Hepatocyte (in vitro differentiated cells): ENCODE data around the gene EPHX1. TPM values are rescaled to one million over a fixed set of nuclear protein-coding genes. Genes with fewer than 3 reads are reported as not detected.

Experiments used
- DNase-seq: peaks from one replicate; pipeline ENCODE4 v3.0.0-alpha.2; 2016; ENCODE audit warnings: low spot score
- H2AFZ ChIP-seq: fragments of 200-600 bp; sonication (generic); 2 replicates; pipeline ENCODE4 v1.6.0; 2016; ENCODE audit warnings: antibody characterized with exemption, mild to moderate bottlenecking
- H3K27ac ChIP-seq: fragments of 200-600 bp; sonication (generic); 2 replicates; pipeline ENCODE4 v1.5.1; 2016; ENCODE audit warnings: mild to moderate bottlenecking
- H3K27me3 ChIP-seq: fragments of 200-600 bp; sonication (generic); 2 replicates; pipeline ENCODE4 v1.6.1; 2016
- H3K36me3 ChIP-seq: fragments of 200-600 bp; sonication (generic); replicated peaks from 2 replicates; pipeline ENCODE4 v1.5.1; 2016; ENCODE audit warnings: low read depth; ENCODE audit not compliant: insufficient read depth
- H3K4me1 ChIP-seq: fragments of 200-600 bp; sonication (generic); 2 replicates; pipeline ENCODE4 v1.5.1; 2016; ENCODE audit warnings: mild to moderate bottlenecking, moderate library complexity; ENCODE audit not compliant: insufficient read depth
- H3K4me2 ChIP-seq: fragments of 200-600 bp; sonication (generic); 2 replicates; pipeline ENCODE4 v1.6.0; 2016
- H3K4me3 ChIP-seq: fragments of 200-600 bp; sonication (generic); 2 replicates; pipeline ENCODE4 v1.5.1; 2016; ENCODE audit warnings: mild to moderate bottlenecking
- H3K79me2 ChIP-seq: fragments of 200-600 bp; sonication (generic); 2 replicates; pipeline ENCODE4 v1.6.0; 2017; ENCODE audit warnings: mild to moderate bottlenecking
- H3K9me2 ChIP-seq: fragments of 200-600 bp; sonication (generic); replicated peaks from 2 replicates; pipeline ENCODE4 v1.6.0; 2017; ENCODE audit warnings: mild to moderate bottlenecking; ENCODE audit not compliant: insufficient read depth
- H3K9me3 ChIP-seq: fragments of 200-600 bp; sonication (generic); 2 replicates; pipeline ENCODE4 v1.5.1; 2016; ENCODE audit warnings: low read depth, mild to moderate bottlenecking
- H4K20me1 ChIP-seq: fragments of 200-600 bp; sonication (generic); 2 replicates; pipeline ENCODE4 v1.6.0; 2016; ENCODE audit warnings: mild to moderate bottlenecking; ENCODE audit not compliant: insufficient read depth, poor library complexity, severe bottlenecking
- CTCF ChIP-seq: fragments of 200-600 bp; sonication (generic); IDR thresholded peaks from 2 replicates; pipeline ENCODE4 v1.5.1; 2016; ENCODE audit warnings: antibody characterized with exemption, mild to moderate bottlenecking; ENCODE audit not compliant: poor library complexity
- EZH2 ChIP-seq: fragments of 200-600 bp; sonication (generic); IDR thresholded peaks from 2 replicates; pipeline ENCODE4 v1.6.1; 2016; ENCODE audit warnings: antibody characterized with exemption, mild to moderate bottlenecking, borderline replicate concordance
- EZH2phosphoT487 ChIP-seq: fragments of 200-600 bp; sonication (generic); IDR thresholded peaks from one replicate; pipeline ENCODE4 v1.6.1; 2018; ENCODE audit warnings: antibody characterized with exemption, mild to moderate bottlenecking, low read depth, moderate library complexity; ENCODE audit not compliant: unreplicated experiment, severe bottlenecking
- WGBS: methylation state at CpG from one replicate; pipeline ENCODE4 v1.1.6; 2016; ENCODE audit warnings: low lambda C conversion rate; ENCODE audit errors: missing lambda C conversion rate; 5-methylcytosine and 5-hydroxymethylcytosine counted together
- polyA plus RNA-seq: library from polyadenylated mRNA; unstranded; fragments of >200 nt; fragmentation: Nextera tagmentation; extraction: Ambion mirVana; gene quantifications from 2 replicates; pipeline ENCODE4 v1.2.1, GENCODE V29; 2016
- total RNA-seq: library from RNA; depleted of rRNA; stranded (reverse); fragments of >200 nt; gene quantifications from 2 replicates; pipeline ENCODE4 v1.2.3, GENCODE V29; 2014

The EPHX1 gene
- total and polyA plus RNA-seq, 2 experiments from 2014 or later, result 133 to 138 TPM

- no peak overlapping the region for H3K27ac ChIP-seq
- no peaks in the 10 kb centered on the region for H3K36me3 ChIP-seq
- H3K79me2 ChIP-seq, result no peaks in the 10 kb centered on the region
- H3K9me2 ChIP-seq, result no peaks in the 10 kb centered on the region
- TF ChIP-seq CTCF, result no peak
- no peak for TF ChIP-seq EZH2phosphoT487
- no peak for TF ChIP-seq EZH2
- H3K4me1 ChIP-seq, result peaks cover 4% of the 10 kb centered on the region
- H3K4me2 ChIP-seq, result no peak overlapping the region
- H2AFZ ChIP-seq, result no peak overlapping the region
- no peaks in the 10 kb centered on the region for H4K20me1 ChIP-seq
- H3K9me3 ChIP-seq, result no peaks in the 10 kb centered on the region
- 94% methylated on average over 6 of the region's 6 CpGs for WGBS
- no peaks in the 10 kb centered on the region for H3K27me3 ChIP-seq
- DNase-seq, result no peak
- no peak overlapping the region for H3K4me3 ChIP-seq
Observed at GRCh38 chr1:225842788-225843425, 33.0 kb downstream of the EPHX1 start.

DNA sequence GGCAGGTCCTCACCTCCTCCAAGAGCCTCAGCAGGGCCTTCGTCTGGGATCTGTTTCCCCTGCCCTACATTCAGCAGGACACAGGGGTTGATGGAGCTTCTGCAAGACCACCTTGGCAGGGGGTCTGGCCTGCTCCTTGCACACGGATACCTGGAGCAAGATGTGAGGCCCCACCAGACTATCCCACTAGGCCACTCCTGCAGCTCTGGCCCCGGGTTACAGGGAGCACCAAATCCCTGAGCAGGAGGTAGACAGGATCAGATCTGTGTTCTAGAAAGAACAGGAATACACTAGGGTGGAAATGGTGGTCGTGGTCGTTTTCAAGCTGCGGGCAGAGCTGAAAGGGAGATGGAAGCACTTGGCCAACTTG lies 33.5 kb downstream of the EPHX1 start:
- Histone ChIP-seq H3K9me3 (no peaks in the 10 kb centered on the region), H3K4me3 (no peak overlapping the region), H2AFZ (no peak overlapping the region), H3K4me1 (peaks cover 4% of the 10 kb centered on the region), H3K79me2 (no peaks in the 10 kb centered on the region), H3K9me2 (no peaks in the 10 kb centered on the region), H3K27me3 (no peaks in the 10 kb centered on the region), H3K36me3 (no peaks in the 10 kb centered on the region), H3K27ac (no peak overlapping the region), H3K4me2 (no peak overlapping the region), H4K20me1 (no peaks in the 10 kb centered on the region)
- 82% methylated on average over 6 of the region's 6 CpGs for WGBS
- TF ChIP-seq CTCF, result no peak
- TF ChIP-seq EZH2, result no peak
- no peak for TF ChIP-seq EZH2phosphoT487
- no peak for DNase-seq

GRCh38 chr1:225844236-225845061 lies 34.5 kb downstream of the EPHX1 start:
- no peaks in the 10 kb centered on the region for H3K79me2 ChIP-seq
- H3K27me3 ChIP-seq, result no peaks in the 10 kb centered on the region
- H2AFZ ChIP-seq, result no peak overlapping the region
- peaks cover 4% of the 10 kb centered on the region for H3K4me1 ChIP-seq
- WGBS, result 91% methylated on average over 16 of the region's 18 CpGs
- H3K9me3 ChIP-seq, result no peaks in the 10 kb centered on the region
- H3K36me3 ChIP-seq, result no peaks in the 10 kb centered on the region
- no peak overlapping the region for H3K4me2 ChIP-seq
- TF ChIP-seq EZH2phosphoT487 (no peak), EZH2 (no peak), CTCF (no peak)
- no peaks in the 10 kb centered on the region for H4K20me1 ChIP-seq
- no peak for DNase-seq
- no peak overlapping the region for H3K27ac ChIP-seq
- no peak overlapping the region for H3K4me3 ChIP-seq
- no peaks in the 10 kb centered on the region for H3K9me2 ChIP-seq
